HUES64 (cell line): ENCODE measurements around the gene FMOD.

ENCODE experiments used
- H3K27ac ChIP-seq: 2 replicates; pipeline ENCODE4 v1.7.0; 2013; ENCODE audit warnings: low read depth, low read length, inconsistent platforms
- H3K27me3 ChIP-seq: 2 replicates; pipeline ENCODE4 v1.6.1; 2013; ENCODE audit warnings: mild to moderate bottlenecking, low read length; ENCODE audit not compliant: insufficient read depth
- H3K36me3 ChIP-seq: 2 replicates; pipeline ENCODE4 v1.6.1; 2013; ENCODE audit warnings: mild to moderate bottlenecking, low read length; ENCODE audit not compliant: insufficient read depth
- H3K4me1 ChIP-seq: 2 replicates; pipeline ENCODE4 v1.6.1; 2013; ENCODE audit warnings: mild to moderate bottlenecking, low read length, moderate library complexity; ENCODE audit not compliant: insufficient read depth
- H3K4me3 ChIP-seq: 2 replicates; pipeline ENCODE4 v1.5.1; 2013; ENCODE audit warnings: mild to moderate bottlenecking, low read length, moderate library complexity
- H3K9ac ChIP-seq: 2 replicates; pipeline ENCODE4 v1.6.1; 2013; ENCODE audit warnings: mild to moderate bottlenecking, low read depth, low read length
- H3K9me3 ChIP-seq: 2 replicates; pipeline ENCODE4 v1.6.1; 2013; ENCODE audit warnings: low read depth, low read length; ENCODE audit not compliant: insufficient read depth
- WGBS: fragments of 150-250, 120-280 bp; methylation state at CpG from one replicate; pipeline ENCODE4 v1.1.7; 2013; ENCODE audit warnings: missing lambda C conversion rate; 5-methylcytosine and 5-hydroxymethylcytosine counted together

Gene FMOD

GRCh38 chr1:203311368-203312301, 39.3 kb downstream of the FMOD start:
- H3K4me3 ChIP-seq: no peak overlapping the region
- peaks cover 68% of the 10 kb centered on the region for H3K27me3 ChIP-seq
- no peak overlapping the region for H3K9ac ChIP-seq
- H3K36me3 ChIP-seq: no peaks in the 10 kb centered on the region
- WGBS: 80% methylated on average over 3 of the region's 3 CpGs
- no peaks in the 10 kb centered on the region for H3K9me3 ChIP-seq
- no peak overlapping the region for H3K27ac ChIP-seq
- H3K4me1 ChIP-seq: peaks cover 26% of the 10 kb centered on the region

GRCh38 chr1:203308923-203309331, 42.0 kb downstream of the FMOD start:
- Histone ChIP-seq H3K9me3 (no peaks in the 10 kb centered on the region), H3K4me1 (peaks cover 27% of the 10 kb centered on the region), H3K9ac (no peak overlapping the region), H3K27me3 (peaks cover 88% of the 10 kb centered on the region), H3K36me3 (no peaks in the 10 kb centered on the region), H3K4me3 (no peak overlapping the region), H3K27ac (no peak overlapping the region)
- 65% methylated on average over 1 of the region's 1 CpG for WGBS

- Histone ChIP-seq H3K27ac (no peak overlapping the region; the same call in 1 of the 2 replicates), H3K4me1 (peaks cover 27% of the 10 kb centered on the region), H3K4me3 (peak overlapping the region; percentile 25), H3K27me3 (peaks cover 91% of the 10 kb centered on the region), H3K36me3 (no peaks in the 10 kb centered on the region), H3K9me3 (no peaks in the 10 kb centered on the region), H3K9ac (no peak overlapping the region)
- 34% methylated on average over 5 of the region's 5 CpGs for WGBS
Measured at GRCh38 chr1:203308328-203308922, 42.5 kb downstream of the FMOD start.

- H3K4me1 ChIP-seq: peaks cover 27% of the 10 kb centered on the region
- peak overlapping the region; percentile 30 for H3K4me3 ChIP-seq
- H3K9ac ChIP-seq: no peak overlapping the region
- H3K36me3 ChIP-seq: no peaks in the 10 kb centered on the region
- H3K27me3 ChIP-seq: peaks cover 91% of the 10 kb centered on the region
- no peaks in the 10 kb centered on the region for H3K9me3 ChIP-seq
- no peak overlapping the region; the same call in 1 of the 2 replicates for H3K27ac ChIP-seq
- 7% methylated on average over 3 of the region's 3 CpGs for WGBS
Measured at GRCh38 chr1:203307641-203308126, 43.2 kb downstream of the FMOD start.

GRCh38 chr1:203306965-203307541, 43.9 kb downstream of the FMOD start:
- Histone ChIP-seq H3K27ac (no peak overlapping the region), H3K4me3 (peak overlapping the region; percentile 66), H3K36me3 (no peaks in the 10 kb centered on the region), H3K27me3 (peaks cover 94% of the 10 kb centered on the region), H3K9me3 (no peaks in the 10 kb centered on the region), H3K9ac (no peak overlapping the region), H3K4me1 (peaks cover 27% of the 10 kb centered on the region)
- WGBS: 19% methylated on average over 19 of the region's 21 CpGs

- Histone ChIP-seq H3K4me3 (peak overlapping the region; percentile 66), H3K4me1 (peaks cover 27% of the 10 kb centered on the region), H3K27ac (no peak overlapping the region), H3K27me3 (peaks cover 89% of the 10 kb centered on the region), H3K9me3 (no peaks in the 10 kb centered on the region), H3K36me3 (no peaks in the 10 kb centered on the region), H3K9ac (peak overlapping the region; percentile 40)
- WGBS: 3% methylated on average over 22 of the region's 22 CpGs
Measured at GRCh38 chr1:203306089-203306964, 44.6 kb downstream of the FMOD start.

GRCh38 chr1:203305809-203306088, 45.2 kb downstream of the FMOD start:
- H3K27me3 ChIP-seq: peaks cover 89% of the 10 kb centered on the region
- H3K4me1 ChIP-seq: peaks cover 27% of the 10 kb centered on the region
- H3K4me3 ChIP-seq: peak overlapping the region; percentile 66
- no peak overlapping the region for H3K27ac ChIP-seq
- H3K9ac ChIP-seq: peak overlapping the region; percentile 40
- H3K36me3 ChIP-seq: no peaks in the 10 kb centered on the region
- 1% methylated on average over 21 of the region's 21 CpGs for WGBS
- H3K9me3 ChIP-seq: no peaks in the 10 kb centered on the region

GRCh38 chr1:203304919-203305808, 45.8 kb downstream of the FMOD start, which contains the start of gene BTG2:
TSS of gene BTG2 (plus strand) at chr1:203305519. CDS start at chr1:203305607, 88 bp downstream.
- Histone ChIP-seq H3K9ac (peak within 1 kb of the TSS; percentile 49), H3K27me3 (peaks cover 89% of the 10 kb centered on the region), H3K36me3 (no peaks in the 10 kb centered on the region), H3K27ac (peak within 1 kb of the TSS; percentile 6; the same call in 1 of the 2 replicates), H3K9me3 (no peaks in the 10 kb centered on the region), H3K4me1 (peaks cover 27% of the 10 kb centered on the region), H3K4me3 (peak within 1 kb of the TSS; percentile 66)
- 2% methylated on average over 79 of the region's 79 CpGs for WGBS

- peaks cover 86% of the 10 kb centered on the region for H3K27me3 ChIP-seq
- H3K27ac ChIP-seq: no peak overlapping the region; the same call in 1 of the 2 replicates
- WGBS: 83% methylated on average over 7 of the region's 9 CpGs
- H3K4me1 ChIP-seq: peaks cover 26% of the 10 kb centered on the region
- peak overlapping the region; percentile 49; the same call in 1 of the 2 replicates for H3K9ac ChIP-seq
- no peaks in the 10 kb centered on the region for H3K9me3 ChIP-seq
- H3K36me3 ChIP-seq: no peaks in the 10 kb centered on the region
- H3K4me3 ChIP-seq: peak overlapping the region; percentile 53
Measured at GRCh38 chr1:203304391-203304918, 46.5 kb downstream of the FMOD start.
